IPS-20b (cell line): Measurements from ENCODE around the gene RCC2.

ENCODE experiments used
- H3K27ac ChIP-seq: one replicate; pipeline ENCODE4 v1.5.1; 2013; ENCODE audit warnings: low read length
- H3K27me3 ChIP-seq: 2 replicates; pipeline ENCODE4 v1.6.1; 2013; ENCODE audit warnings: mild to moderate bottlenecking, low read length, inconsistent platforms; ENCODE audit not compliant: insufficient read depth
- H3K36me3 ChIP-seq: 2 replicates; pipeline ENCODE4 v1.6.1; 2013; ENCODE audit warnings: low read depth, mild to moderate bottlenecking, inconsistent platforms, low read length, moderate library complexity; ENCODE audit not compliant: insufficient read depth
- H3K4me1 ChIP-seq: 2 replicates; pipeline ENCODE4 v1.6.1; 2013; ENCODE audit warnings: mild to moderate bottlenecking, control low read depth, inconsistent platforms, low read length, moderate library complexity; ENCODE audit not compliant: insufficient read depth
- H3K4me3 ChIP-seq: 2 replicates; pipeline ENCODE4 v1.5.1; 2013; ENCODE audit warnings: mild to moderate bottlenecking, low read length, inconsistent platforms
- H3K9ac ChIP-seq: 2 replicates; pipeline ENCODE4 v1.6.1; 2013; ENCODE audit warnings: low read depth, mild to moderate bottlenecking, inconsistent platforms, low read length, moderate library complexity
- H3K9me3 ChIP-seq: 2 replicates; pipeline ENCODE4 v1.6.1; 2013; ENCODE audit warnings: mild to moderate bottlenecking, low read depth, low read length, inconsistent platforms; ENCODE audit not compliant: insufficient read depth

The RCC2 gene

GRCh38 chr1:17432412-17432811 is 7.1 kb downstream of the RCC2 start:
- Histone ChIP-seq H3K4me1 (peaks cover 54% of the 10 kb centered on the region), H3K4me3 (no peak overlapping the region), H3K27ac (no peak overlapping the region), H3K9ac (no peak overlapping the region), H3K27me3 (no peaks in the 10 kb centered on the region), H3K36me3 (peaks cover 89% of the 10 kb centered on the region), H3K9me3 (no peaks in the 10 kb centered on the region)

- Histone ChIP-seq H3K27me3 (no peaks in the 10 kb centered on the region), H3K27ac (no peak overlapping the region), H3K36me3 (peaks cover 90% of the 10 kb centered on the region), H3K9ac (no peak overlapping the region), H3K4me3 (no peak overlapping the region), H3K4me1 (peaks cover 27% of the 10 kb centered on the region), H3K9me3 (no peaks in the 10 kb centered on the region)
Observed at GRCh38 chr1:17429183-17429582, 10.3 kb downstream of the RCC2 start.

- Histone ChIP-seq H3K27ac (no peak overlapping the region), H3K9me3 (no peaks in the 10 kb centered on the region), H3K4me3 (no peak overlapping the region), H3K36me3 (peaks cover 90% of the 10 kb centered on the region), H3K27me3 (no peaks in the 10 kb centered on the region), H3K9ac (no peak overlapping the region), H3K4me1 (peaks cover 20% of the 10 kb centered on the region)
Observed at GRCh38 chr1:17427696-17428660, 11.5 kb downstream of the RCC2 start.

GRCh38 chr1:17425806-17426600 is 13.5 kb downstream of the RCC2 start:
- no peak overlapping the region for H3K9ac ChIP-seq
- no peak overlapping the region for H3K4me3 ChIP-seq
- H3K27me3 ChIP-seq = no peaks in the 10 kb centered on the region
- no peak overlapping the region for H3K27ac ChIP-seq
- H3K9me3 ChIP-seq = no peaks in the 10 kb centered on the region
- peaks cover 93% of the 10 kb centered on the region for H3K36me3 ChIP-seq
- peaks cover 15% of the 10 kb centered on the region for H3K4me1 ChIP-seq

- Histone ChIP-seq H3K4me1 (peaks cover 5% of the 10 kb centered on the region; the same call in 1 of the 2 replicates), H3K27me3 (no peaks in the 10 kb centered on the region), H3K36me3 (peaks cover 100% of the 10 kb centered on the region), H3K27ac (no peak overlapping the region), H3K9me3 (no peaks in the 10 kb centered on the region), H3K9ac (no peak overlapping the region), H3K4me3 (no peak overlapping the region)
Observed at GRCh38 chr1:17423781-17424245, 15.7 kb downstream of the RCC2 start.

- H3K4me3 ChIP-seq = no peak overlapping the region
- H3K27ac ChIP-seq = no peak overlapping the region
Observed at GRCh38 chr1:17422461-17422860, 17.0 kb downstream of the RCC2 start.

GRCh38 chr1:17420391-17420918 is 19.0 kb downstream of the RCC2 start:
- Histone ChIP-seq H3K9me3 (no peaks in the 10 kb centered on the region), H3K36me3 (peaks cover 100% of the 10 kb centered on the region), H3K27me3 (no peaks in the 10 kb centered on the region), H3K4me3 (no peak overlapping the region), H3K27ac (no peak overlapping the region), H3K9ac (no peak overlapping the region), H3K4me1 (no peaks in the 10 kb centered on the region)

More at GRCh38 chr1:17422461-17422860, 17.0 kb downstream of the RCC2 start:
- Histone ChIP-seq H3K36me3 (peaks cover 100% of the 10 kb centered on the region), H3K27me3 (no peaks in the 10 kb centered on the region), H3K4me1 (no peaks in the 10 kb centered on the region), H3K9me3 (no peaks in the 10 kb centered on the region), H3K9ac (no peak overlapping the region)

GRCh38 chr1:17419626-17420328 is 19.7 kb downstream of the RCC2 start:
- Histone ChIP-seq H3K27me3 (no peaks in the 10 kb centered on the region), H3K9me3 (no peaks in the 10 kb centered on the region), H3K4me3 (no peak overlapping the region), H3K27ac (no peak overlapping the region), H3K4me1 (no peaks in the 10 kb centered on the region), H3K36me3 (peaks cover 100% of the 10 kb centered on the region), H3K9ac (no peak overlapping the region)

- peaks cover 100% of the 10 kb centered on the region for H3K36me3 ChIP-seq
- no peaks in the 10 kb centered on the region for H3K4me1 ChIP-seq
- no peak overlapping the region for H3K27ac ChIP-seq
- H3K4me3 ChIP-seq = no peak overlapping the region
- no peak overlapping the region for H3K9ac ChIP-seq
- no peaks in the 10 kb centered on the region for H3K27me3 ChIP-seq
- no peaks in the 10 kb centered on the region for H3K9me3 ChIP-seq
Observed at GRCh38 chr1:17416389-17416788, 23.1 kb downstream of the RCC2 start.

- no peak overlapping the region for H3K27ac ChIP-seq
- H3K36me3 ChIP-seq = peaks cover 100% of the 10 kb centered on the region
- H3K9ac ChIP-seq = no peak overlapping the region
- H3K9me3 ChIP-seq = no peaks in the 10 kb centered on the region
- no peaks in the 10 kb centered on the region for H3K27me3 ChIP-seq
- no peaks in the 10 kb centered on the region for H3K4me1 ChIP-seq
- no peak overlapping the region for H3K4me3 ChIP-seq
Observed at GRCh38 chr1:17414022-17414421, 25.5 kb downstream of the RCC2 start.
